ENCODE results near the gene ZBTB7A. TPM values are rescaled to one million over a fixed set of nuclear protein-coding genes. Genes with fewer than 3 reads are reported as not detected.

The ZBTB7A gene
- total RNA-seq, 1 experiment from 2014 or later: 27.9 TPM

GRCh38 chr19:4059453-4059871 lies 7.2 kb downstream of the ZBTB7A start:
- DNase-seq (ENCODE audit: low spot score) (no peak), ATAC-seq (no peak)
- Mint-ChIP-seq H3K4me3 (no peak overlapping the region), H3K27ac (no peak overlapping the region), H3K4me1 (peaks cover 24% of the 10 kb centered on the region), H3K36me3 (peaks cover 7% of the 10 kb centered on the region), H3K27me3 (ENCODE audit: low read depth) (no peaks in the 10 kb centered on the region), H3K9me3 (no peaks in the 10 kb centered on the region)
- ChIA-PET CTCF (interaction anchor here (1.2 to 2.3 kb wide), 2 partner anchors 72 to 80 kb away, joined by 6 to 11 read pairs; no protein-coding TSS in a partner anchor), POLR2A (interaction anchor here (1.0 kb wide), 1 partner anchor 19 kb away, joined by 4 read pairs; no protein-coding TSS in a partner anchor)
- no peak for TF ChIP-seq GRHL2 (CRISPR knock-in tag; IDR thresholded peaks at IDR 0.05; ENCODE audit: insufficient replicate concordance, severe bottlenecking)
- no peak for TF ChIP-seq CREB1 (CRISPR knock-in tag; IDR thresholded peaks at IDR 0.05)
- TF ChIP-seq NR1H2 (CRISPR knock-in tag; IDR thresholded peaks at IDR 0.05): no peak
- no peak for TF ChIP-seq PRDM15 (CRISPR knock-in tag; IDR thresholded peaks at IDR 0.05)
- no peak for TF ChIP-seq ATF2 (CRISPR knock-in tag; IDR thresholded peaks at IDR 0.05; ENCODE audit: borderline replicate concordance, low read depth)
- no peak for TF ChIP-seq OVOL2 (CRISPR knock-in tag; IDR thresholded peaks at IDR 0.05; ENCODE audit: borderline replicate concordance)
- TF ChIP-seq ZNF317 (CRISPR knock-in tag; IDR thresholded peaks at IDR 0.05; ENCODE audit: borderline replicate concordance, low read depth): no peak
- TF ChIP-seq TEAD4 (CRISPR knock-in tag; IDR thresholded peaks at IDR 0.05): no peak
- no peak for TF ChIP-seq ATF3 (CRISPR knock-in tag; conservative IDR thresholded peaks at IDR 0.05)

- CTCF ChIA-PET: interaction anchor here (0.8 to 2.3 kb wide), 4 partner anchors 71 to 464 kb away, joined by 3 to 11 read pairs (median 4); no protein-coding TSS in a partner anchor
- TF ChIP-seq HMGXB4 (CRISPR knock-in tag; IDR thresholded peaks at IDR 0.05): no peak
- TF ChIP-seq ATF2 (CRISPR knock-in tag; IDR thresholded peaks at IDR 0.05; ENCODE audit: borderline replicate concordance, low read depth): no peak
- no peak for TF ChIP-seq IRF2 (CRISPR knock-in tag; IDR thresholded peaks at IDR 0.05; ENCODE audit: borderline replicate concordance, low read depth)
- TF ChIP-seq IRF1 (CRISPR knock-in tag; IDR thresholded peaks at IDR 0.05): no peak
- TF ChIP-seq ARID4B (CRISPR knock-in tag; IDR thresholded peaks at IDR 0.05; ENCODE audit: borderline replicate concordance): no peak
- no peak for TF ChIP-seq ZNF121 (CRISPR knock-in tag; IDR thresholded peaks at IDR 0.05)
- no peak for TF ChIP-seq TEAD4 (CRISPR knock-in tag; IDR thresholded peaks at IDR 0.05)
- TF ChIP-seq ZNF416 (CRISPR knock-in tag; IDR thresholded peaks at IDR 0.05): no peak
- TF ChIP-seq GTF2I (CRISPR knock-in tag; conservative IDR thresholded peaks at IDR 0.05): no peak
- no peak for TF ChIP-seq JUN (CRISPR knock-in tag; IDR thresholded peaks at IDR 0.05)
- no peak for TF ChIP-seq SMAD3 (CRISPR knock-in tag; IDR thresholded peaks at IDR 0.05; ENCODE audit: borderline replicate concordance)
- TF ChIP-seq ATF3 (CRISPR knock-in tag; conservative IDR thresholded peaks at IDR 0.05): no peak
- no peak for TF ChIP-seq ZNF317 (CRISPR knock-in tag; IDR thresholded peaks at IDR 0.05; ENCODE audit: borderline replicate concordance, low read depth)
Measured at GRCh38 chr19:4058693-4059452, 7.8 kb downstream of the ZBTB7A start.

More at GRCh38 chr19:4058693-4059452, 7.8 kb downstream of the ZBTB7A start:
- Mint-ChIP-seq H3K27me3 (ENCODE audit: low read depth) (no peaks in the 10 kb centered on the region), H3K36me3 (peaks cover 8% of the 10 kb centered on the region), H3K4me3 (no peak overlapping the region), H3K4me1 (peaks cover 24% of the 10 kb centered on the region), H3K27ac (no peak overlapping the region), H3K9me3 (no peaks in the 10 kb centered on the region)
- ATAC-seq (no peak), DNase-seq (ENCODE audit: low spot score) (no peak)
- POLR2A ChIA-PET: interaction anchor here (1.0 kb wide), 1 partner anchor 18 kb away, joined by 4 read pairs; no protein-coding TSS in a partner anchor
